Measurements from ENCODE around the gene CALCOCO1. TPM values are rescaled to one million over a fixed set of nuclear protein-coding genes. Genes with fewer than 3 reads are reported as not detected.
"Not testable (repeated sequence)": the region's sequence is repeated elsewhere in the genome, so short reads cannot be mapped to it uniquely, and the experiment has no call there.

Gene CALCOCO1, protein sequence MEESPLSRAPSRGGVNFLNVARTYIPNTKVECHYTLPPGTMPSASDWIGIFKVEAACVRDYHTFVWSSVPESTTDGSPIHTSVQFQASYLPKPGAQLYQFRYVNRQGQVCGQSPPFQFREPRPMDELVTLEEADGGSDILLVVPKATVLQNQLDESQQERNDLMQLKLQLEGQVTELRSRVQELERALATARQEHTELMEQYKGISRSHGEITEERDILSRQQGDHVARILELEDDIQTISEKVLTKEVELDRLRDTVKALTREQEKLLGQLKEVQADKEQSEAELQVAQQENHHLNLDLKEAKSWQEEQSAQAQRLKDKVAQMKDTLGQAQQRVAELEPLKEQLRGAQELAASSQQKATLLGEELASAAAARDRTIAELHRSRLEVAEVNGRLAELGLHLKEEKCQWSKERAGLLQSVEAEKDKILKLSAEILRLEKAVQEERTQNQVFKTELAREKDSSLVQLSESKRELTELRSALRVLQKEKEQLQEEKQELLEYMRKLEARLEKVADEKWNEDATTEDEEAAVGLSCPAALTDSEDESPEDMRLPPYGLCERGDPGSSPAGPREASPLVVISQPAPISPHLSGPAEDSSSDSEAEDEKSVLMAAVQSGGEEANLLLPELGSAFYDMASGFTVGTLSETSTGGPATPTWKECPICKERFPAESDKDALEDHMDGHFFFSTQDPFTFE
- total RNA-seq (2014; rRNA removed; shearing (Covaris generic)) = 27.4 and 47.0 TPM in 2 replicates

DNA sequence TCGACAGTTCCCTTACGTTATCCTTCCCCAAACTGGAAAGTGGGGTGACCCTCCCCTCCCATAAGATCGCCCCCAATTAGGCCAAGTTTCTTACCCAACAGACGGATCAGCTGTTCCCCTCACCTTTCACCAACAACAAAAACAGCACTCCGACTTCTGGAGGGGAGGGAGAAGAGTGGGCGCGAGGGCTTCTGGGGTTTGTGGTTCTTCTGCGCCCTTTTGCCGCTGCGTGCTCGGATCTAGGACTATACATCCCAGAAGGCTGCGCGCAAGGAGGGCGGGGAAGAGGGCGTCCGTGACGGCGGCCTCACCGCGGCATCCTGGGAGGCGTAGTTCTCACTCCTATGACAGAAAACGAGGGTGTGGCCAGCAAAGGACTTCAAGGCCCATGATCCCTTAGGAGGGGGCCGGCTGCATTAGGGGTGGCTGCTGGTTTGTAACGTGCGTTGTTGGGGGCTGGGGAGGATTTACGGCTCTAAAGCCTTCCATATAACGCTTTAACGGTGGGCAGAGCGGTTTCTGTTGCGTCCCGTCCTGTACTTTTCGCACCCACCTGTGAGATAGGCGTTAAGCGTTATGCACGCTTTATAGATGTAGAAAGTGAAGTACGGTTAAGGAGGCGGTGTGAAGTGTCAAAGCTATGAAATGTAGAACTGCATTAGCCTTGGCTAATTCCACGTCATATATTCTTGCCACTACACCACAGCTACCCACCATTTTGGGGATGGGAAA lies at the start of gene CALCOCO1:
Gene CALCOCO1, minus strand, starts transcription at position 143 of the 732 bp plus-strand sequence. CDS start 2,210 bp downstream, outside the sequence.
- peak; percentile 97 for DNase-seq (ENCODE audit: low read depth)

GRCh38 chr12:53776872-53777271 lies 49.6 kb upstream of the CALCOCO1 start:
- no peak for DNase-seq (ENCODE audit: low read depth)

DNA sequence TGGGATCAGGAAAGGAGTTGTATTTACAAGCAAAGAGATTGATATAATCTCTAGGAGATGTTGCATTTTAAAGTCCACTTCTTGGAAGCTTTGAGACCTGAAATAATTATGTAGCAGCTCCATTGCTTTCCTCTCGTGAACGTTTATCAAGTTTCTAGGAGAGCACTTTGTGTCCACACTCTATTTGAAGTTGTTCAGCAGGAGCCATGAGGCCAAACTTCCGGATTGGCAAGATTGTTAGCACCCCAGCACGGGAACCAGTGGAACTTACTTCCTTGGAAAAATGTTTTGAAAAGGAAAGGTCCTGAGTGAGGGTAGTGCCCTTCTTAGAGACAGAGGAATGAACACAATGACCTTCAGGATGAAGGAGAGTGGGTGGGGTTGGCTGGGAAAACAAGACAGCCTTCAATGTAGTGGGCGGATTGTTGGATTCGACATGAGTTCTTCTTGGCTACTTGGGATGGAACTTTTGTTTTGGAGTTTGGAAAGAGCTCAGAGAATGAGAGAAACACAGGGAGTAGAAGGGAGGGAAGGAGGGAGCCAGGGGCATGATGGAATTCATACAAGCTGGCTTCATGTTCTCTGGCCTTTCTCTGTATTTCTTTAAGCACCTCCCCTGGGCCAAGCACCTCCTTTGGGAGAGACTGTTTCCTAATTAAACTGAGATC lies 48.4 kb upstream of the CALCOCO1 start:
- no peak for DNase-seq (ENCODE audit: low read depth)

DNA sequence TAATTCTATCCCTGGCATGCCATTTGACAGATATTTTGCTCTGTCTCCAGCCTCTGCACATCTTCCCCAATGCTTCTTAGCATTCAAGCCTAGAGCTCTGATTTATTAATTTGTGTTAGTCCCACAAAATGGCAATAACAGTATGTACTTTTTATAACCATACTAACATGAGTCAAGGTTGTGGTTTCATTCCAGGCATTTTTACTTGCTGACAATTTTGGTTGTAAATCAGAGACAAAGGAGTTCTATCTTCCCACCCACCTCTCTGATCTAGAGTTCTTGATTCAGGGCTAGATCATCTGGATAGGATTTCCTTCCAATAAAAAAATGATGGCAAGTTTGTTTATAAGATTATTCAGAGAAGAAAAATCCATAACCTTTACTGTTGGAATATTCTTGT lies 43.0 kb upstream of the CALCOCO1 start:
- peak; percentile 74 for DNase-seq (ENCODE audit: low read depth)

GRCh38 chr12:53768976-53769375 lies 41.7 kb upstream of the CALCOCO1 start:
- no peak for DNase-seq (ENCODE audit: low read depth)

DNA sequence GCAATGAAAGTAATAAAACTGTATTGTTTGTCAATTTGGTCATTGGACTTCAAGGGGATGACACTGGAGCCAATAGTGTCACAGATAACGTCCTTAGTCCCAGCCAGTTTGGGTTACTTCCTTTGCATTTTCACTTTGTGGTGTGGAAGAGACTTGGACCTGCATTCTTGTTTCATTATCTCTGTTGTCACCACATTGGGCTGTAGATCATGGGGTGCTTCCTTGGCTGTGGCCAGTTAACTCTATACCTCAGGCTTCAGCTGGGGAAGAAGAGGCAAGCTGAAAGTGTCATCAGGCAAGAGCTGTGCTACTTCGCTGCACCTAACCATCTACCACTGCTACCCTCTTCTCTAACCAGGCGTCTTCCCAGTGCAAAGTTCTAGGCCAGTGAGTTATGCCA lies 39.6 kb upstream of the CALCOCO1 start:
- DNase-seq (ENCODE audit: low read depth) = peak; percentile 30

- DNase-seq (ENCODE audit: low read depth) = no peak
Observed at GRCh38 chr12:53765891-53766290, 38.6 kb upstream of the CALCOCO1 start.

DNA sequence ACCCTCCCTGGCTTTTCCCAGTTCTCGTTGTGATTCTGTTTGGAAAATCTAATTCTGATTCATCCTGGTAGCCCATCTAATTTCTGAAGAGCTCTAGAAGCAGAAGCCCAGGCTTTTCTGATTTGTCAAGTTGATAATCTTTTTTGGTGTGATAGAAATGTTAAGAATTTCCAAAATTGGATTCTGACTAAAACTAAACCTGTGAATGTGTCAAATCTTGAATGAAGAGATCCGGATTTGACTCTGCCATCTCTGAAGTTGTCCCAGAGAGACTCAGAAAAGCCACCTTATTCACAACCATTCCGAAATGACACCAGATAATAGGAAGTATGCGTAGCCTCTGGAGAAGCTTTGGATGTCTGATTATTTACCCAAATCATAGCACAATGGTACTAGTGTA lies 37.4 kb upstream of the CALCOCO1 start:
- no peak for DNase-seq (ENCODE audit: low read depth)

DNA sequence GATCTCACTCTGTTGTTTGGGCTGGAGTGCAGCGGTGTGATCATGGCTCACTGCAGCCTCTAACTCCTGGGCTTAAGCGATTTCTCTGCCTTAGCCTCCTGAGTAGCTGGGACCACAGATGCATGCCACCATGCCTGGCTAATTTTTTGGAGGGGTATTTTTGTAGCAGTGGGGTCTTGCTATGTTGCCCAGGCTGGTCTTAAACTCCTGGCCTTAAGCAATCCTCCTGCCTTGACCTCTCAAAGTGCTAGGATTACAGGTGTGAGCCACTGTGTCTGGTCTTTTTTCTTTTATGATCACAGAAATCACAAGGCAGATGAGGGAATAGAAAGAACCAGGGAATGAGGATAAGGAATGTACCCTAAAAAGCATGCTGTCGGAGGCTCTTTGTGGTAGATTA lies 35.5 kb upstream of the CALCOCO1 start:
- not testable (repeated sequence) for DNase-seq (ENCODE audit: low read depth)

DNA sequence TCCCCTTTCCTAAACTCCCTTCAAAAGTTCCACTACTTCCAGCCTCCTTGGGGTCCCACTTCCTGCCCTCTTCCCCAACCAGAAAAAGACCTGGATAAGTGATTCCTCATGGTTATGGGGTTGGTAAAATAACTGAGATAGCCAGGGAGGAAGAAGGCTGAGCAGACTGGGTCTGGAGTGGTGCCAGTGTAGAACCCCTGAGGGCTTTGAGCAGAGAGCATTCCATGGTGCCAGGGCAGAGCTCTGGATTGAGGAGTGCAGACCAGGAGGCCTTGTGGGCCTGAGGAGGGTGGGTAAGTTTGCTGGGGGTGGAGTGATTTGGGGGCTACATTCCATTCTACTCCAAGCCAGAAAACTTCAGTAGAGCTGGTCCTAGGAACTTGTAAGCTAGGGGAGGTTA lies 34.1 kb upstream of the CALCOCO1 start:
- peak; percentile 30 for DNase-seq (ENCODE audit: low read depth)

GRCh38 chr12:53759261-53759660 lies 32.0 kb upstream of the CALCOCO1 start:
- peak; percentile 8 for DNase-seq (ENCODE audit: low read depth)

- DNase-seq (ENCODE audit: low read depth) = no peak
Observed at GRCh38 chr12:53758730-53759103, 31.5 kb upstream of the CALCOCO1 start.

DNA sequence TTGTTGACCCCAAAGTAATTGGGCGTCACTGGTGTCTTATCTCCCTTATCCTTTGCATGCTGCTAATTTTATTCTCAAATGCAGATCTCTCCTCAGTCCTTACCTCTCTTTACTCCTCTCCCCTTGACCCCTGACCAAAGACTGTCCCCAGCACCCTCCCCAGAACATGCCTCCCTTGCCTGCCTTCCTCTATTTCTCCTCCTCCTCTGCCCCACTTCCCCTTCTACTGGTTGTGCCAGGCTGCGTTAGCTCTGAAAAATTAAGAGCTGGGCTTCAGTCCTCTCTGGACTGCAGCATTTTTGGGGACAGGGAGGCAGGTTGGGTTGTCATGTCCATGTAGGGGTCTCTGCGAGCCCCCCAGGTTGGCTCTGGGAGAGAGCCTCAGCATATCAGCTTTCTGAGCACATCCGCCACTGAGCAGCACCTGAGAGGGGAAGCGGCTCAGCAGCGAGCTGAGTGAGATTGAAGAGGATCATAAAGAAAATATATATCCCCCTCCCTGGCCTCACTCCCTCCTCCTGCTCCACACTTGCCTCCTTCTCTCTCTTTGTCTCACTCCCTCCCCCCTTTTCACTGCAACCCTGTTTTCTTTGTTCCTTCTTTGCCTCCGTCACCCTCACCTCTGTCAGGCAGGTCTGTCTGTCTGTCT lies 31.0 kb upstream of the CALCOCO1 start:
- DNase-seq (ENCODE audit: low read depth) = no peak

DNA sequence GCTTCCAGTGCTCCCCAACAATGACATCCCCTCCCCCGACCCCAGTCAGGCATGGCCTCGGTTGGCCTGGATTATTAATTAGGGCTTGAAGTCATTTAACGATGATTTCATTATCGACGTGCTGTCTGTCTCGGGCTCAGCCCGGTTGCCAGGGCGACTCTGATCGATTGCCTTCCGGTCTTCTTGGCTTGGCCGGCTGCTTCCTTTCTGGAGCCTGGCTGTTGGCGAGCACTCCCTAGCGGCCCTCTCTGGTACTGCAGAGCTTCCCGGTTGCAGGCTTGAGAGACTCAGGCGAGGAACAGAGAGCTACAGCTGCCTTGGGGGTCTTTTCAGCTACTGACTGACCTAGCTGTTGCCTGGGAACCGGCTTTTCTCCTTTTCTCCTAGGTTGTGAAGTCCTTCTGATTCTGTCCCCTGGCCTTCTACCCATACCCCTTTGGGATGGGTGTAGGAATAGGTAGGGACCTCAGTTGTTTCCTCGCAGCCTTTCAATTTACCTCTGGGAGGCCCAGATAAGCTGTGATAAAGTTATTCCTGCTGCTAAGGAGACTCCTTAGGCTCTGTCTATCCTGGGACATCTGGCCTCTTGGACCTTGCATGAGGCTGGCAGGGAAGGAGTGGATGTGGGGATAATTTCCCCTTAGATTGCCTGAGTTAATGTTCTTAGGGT lies 30.0 kb upstream of the CALCOCO1 start:
- peak; percentile 54 for DNase-seq (ENCODE audit: low read depth)

DNA sequence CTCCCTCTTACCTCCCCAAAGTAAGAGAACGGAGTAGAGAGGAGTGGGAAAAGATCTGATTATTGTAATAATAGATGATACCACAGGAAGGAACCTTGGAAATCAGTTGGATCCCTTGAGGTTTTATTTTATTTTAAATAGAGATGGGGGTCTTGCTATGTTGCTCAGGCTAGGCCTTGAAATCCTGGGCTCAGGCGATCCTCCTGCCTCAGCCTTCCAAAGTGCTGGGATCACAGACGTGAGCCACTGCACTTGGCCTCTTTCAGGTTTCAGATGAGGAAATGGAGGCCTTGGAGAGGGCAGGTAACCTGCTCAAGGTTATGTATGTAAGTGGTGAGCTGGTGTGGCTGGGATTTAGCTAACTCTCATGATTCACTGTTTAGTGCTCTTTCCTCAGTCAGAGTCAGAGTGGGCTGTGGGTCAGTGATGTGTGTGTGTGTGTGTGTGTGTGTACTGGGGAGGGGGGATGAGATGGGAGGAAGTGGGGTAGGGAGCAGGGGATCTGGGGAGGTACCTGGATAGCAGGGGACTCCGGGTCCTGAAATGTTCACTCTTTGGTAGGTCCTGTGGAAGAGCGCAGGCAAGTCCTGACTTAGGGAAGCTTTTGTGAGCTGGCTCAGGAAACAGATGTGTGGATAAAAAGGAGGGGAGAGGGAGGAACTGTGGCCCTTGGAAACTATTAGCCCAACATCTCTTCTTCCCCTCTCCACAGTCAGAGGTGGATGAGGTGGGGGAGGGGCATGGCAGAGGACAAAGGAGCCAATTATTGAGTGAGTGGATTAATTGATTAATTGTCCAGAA lies 29.2 kb upstream of the CALCOCO1 start:
- DNase-seq (ENCODE audit: low read depth) = no peak

DNA sequence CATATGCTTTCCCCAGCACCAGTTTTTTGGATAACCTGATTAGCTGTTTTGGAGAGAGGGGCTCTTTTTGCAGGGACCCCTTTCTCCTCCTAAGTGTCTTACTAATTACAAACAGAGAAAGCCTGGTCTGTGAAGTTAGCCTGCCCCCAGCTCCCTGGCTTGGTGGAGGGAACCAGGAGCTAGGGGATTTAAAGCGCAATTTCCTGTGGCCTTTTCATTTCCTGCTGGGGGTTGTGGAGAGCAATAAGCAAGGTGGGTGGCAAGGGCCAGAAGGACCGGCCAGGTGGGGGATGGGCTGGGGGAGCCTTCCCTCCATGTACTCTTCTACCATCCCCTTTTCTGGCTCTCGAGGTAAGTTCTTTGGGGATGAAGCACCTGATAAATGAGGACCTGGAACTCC lies 28.6 kb upstream of the CALCOCO1 start:
- DNase-seq (ENCODE audit: low read depth) = no peak

DNA sequence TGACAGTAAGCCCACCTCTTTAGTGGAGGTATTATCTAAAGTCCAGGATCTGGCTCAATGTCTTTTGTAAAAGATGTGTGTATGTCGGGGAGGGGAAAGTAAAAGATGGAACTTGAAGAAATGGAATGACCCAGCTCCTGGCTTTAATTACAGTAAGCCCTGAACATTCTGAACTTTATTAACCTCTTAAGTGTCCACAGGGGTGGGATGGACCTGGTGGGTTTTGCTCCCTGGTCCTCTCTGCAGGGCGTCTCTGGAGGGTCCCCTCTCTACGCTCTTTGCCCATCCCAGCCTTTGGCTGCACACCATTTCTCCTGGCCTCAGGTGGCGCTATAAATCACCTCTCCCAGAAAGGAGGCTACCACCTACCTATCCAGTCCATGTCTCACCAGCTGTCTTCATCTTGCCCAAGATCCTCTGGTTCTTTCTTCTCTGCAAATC lies 28.2 kb upstream of the CALCOCO1 start:
- no peak for DNase-seq (ENCODE audit: low read depth)

- peak; percentile 29 for DNase-seq (ENCODE audit: low read depth)
Observed at GRCh38 chr12:53754633-53755264, 27.5 kb upstream of the CALCOCO1 start.

DNA sequence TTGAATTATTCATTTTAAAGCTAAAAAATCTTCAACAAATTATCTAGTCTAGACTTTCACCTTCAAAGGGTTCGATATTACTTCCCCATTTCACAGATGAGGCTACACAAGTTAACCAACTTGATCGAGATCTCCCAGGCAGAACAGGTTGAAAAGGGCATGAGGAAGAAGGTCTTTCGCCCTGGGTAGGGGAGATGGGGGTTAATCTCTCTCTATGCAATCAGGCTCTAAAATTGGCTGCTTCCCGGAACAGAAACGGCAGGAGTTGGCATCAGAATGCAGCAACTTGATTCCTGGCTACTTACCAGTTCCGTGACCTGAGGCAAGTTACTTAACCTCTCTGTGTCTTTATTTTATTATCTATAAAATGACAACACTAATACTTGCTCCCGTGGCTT lies 26.9 kb upstream of the CALCOCO1 start:
- no peak for DNase-seq (ENCODE audit: low read depth)

Measured in RPMI7951 (cell line).